Measurements from ENCODE around the gene TCAP.
A peak's percentile ranks its signal among the peaks of the same experiment; 100 is the strongest.
"Not testable (repeated sequence)": the region's sequence is repeated elsewhere in the genome, so short reads cannot be mapped to it uniquely, and the experiment has no call there.

The TCAP gene

GRCh38 chr17:39684369-39685192 lies 19.4 kb downstream of the TCAP start:
- no peak for DNase-seq

DNA sequence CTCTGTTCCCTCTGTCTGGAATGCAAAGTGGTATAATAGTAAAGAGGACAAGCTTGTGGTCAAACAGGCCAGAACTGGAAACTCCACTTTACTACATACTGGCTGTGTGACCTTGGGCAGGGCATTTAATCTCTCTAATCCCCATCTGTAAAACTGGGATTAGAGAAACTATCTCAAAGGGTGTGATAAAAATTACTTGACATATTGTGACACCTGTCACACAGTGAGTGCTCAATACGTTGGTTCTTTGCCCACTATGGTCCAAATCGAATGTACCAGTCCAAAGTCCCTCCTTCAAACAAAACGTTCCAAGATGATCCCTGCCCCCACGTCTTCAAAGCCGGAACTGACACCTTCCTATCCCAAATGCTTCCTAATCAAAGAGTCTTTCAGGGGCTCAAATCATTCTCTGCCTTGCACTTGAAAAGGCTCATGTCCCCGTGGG lies 22.0 kb downstream of the TCAP start:
- DNase-seq, result no peak

DNA sequence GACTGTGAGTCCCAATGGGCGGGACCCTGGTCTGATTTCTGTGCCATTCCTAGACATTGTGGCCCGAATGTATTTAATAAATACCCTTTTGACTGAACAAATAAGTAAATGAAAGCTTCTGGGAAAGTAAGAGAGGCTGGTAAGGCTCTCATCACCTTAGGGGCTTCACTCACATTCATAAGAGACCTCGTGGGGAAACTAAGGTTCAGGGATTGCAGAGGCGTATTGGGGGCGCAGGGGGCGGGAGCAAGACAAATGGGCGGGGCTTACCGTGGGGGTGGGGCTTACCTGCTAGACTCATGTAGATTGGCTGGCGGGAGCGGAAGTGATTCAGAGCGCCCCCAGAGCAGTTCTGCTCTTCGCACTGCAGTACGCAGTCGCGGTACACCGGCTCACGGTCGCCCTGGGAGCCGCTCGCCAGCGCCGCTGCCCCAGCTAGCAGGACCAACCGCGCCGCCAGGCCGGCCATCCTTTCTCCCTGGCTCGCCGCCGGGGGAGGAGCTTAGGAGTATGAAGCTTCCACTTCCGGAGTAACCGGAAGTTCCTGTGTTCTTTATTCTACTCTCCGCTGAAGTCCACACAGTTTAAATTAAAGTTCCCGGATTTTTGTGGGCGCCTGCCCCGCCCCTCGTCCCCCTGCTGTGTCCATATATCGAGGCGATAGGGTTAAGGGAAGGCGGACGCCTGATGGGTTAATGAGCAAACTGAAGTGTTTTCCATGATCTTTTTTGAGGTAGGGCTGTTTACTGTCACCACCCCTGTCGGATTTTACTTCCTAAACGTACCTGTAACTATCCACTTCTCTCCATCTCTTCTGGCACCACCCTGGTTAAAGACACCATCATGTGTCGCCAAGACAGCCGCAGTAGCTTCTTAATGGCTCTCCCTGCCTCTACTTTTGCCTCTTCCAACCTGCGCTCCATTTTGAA lies 22.7 kb downstream of the TCAP start, which contains the start of gene PGAP3:
TSS of gene PGAP3 (minus strand) at position 512 of the 929 bp plus-strand sequence. CDS start at position 469, 43 bp downstream.
- peak; percentile 54 to 88 (median 72) for DNase-seq

DNA sequence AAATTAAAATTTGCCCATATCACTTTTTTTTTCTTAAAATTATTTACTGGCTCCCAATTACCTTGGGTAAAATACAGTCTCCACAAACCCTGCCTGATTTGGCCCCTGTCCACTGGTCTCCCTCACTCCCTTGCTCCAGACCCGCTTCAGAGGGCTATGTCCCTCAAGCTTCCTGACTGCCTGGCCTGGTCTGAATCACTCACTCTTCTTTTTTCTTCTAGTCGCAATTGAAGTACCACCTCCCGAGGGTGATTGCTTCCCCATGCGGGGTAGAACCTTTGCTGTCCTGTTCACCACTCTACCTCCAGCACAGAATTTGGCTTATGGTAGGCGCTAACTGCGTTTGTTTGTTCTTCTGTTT lies 23.3 kb downstream of the TCAP start:
- no peak for DNase-seq

GRCh38 chr17:39688945-39689344 lies 23.8 kb downstream of the TCAP start:
- DNase-seq, result no peak

DNA sequence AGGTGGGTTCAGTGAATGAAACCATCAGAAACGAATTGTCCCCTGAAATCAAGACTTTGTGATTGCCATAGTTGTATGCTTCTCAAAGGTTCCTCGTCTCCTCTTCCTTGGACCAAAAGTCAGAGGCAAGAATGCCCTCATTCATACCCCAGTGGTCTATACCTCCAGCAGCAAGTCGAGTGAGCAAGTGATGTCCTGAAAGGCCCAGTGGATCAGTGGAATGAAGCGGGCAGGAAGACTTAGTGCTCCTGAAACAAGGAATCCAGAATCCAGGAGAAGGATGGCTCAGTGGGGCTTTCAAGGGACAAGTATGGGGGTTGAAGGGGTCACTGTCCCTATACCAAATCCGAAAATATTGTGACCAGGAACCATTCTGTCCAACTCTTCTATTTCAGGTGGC lies 29.4 kb downstream of the TCAP start:
- no peak for DNase-seq

DNA sequence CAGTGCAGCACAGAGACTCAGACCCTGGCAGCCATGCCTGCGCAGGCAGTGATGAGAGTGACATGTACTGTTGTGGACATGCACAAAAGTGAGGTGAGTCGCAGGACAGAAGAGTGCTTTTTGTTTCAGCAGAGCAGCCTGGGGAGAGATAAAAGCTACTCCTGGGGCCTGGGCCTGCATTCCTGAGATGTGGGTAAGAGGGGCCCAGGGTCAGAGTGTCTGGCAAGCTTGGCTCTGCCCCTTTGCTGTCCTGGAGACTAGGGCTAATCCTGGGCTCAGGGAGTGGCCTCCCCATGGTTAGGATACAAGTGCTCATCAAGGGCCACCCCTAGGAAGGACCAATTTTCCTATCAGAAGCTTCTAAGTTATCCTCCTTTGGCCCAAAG lies 29.9 kb downstream of the TCAP start:
- DNase-seq, result no peak

DNA sequence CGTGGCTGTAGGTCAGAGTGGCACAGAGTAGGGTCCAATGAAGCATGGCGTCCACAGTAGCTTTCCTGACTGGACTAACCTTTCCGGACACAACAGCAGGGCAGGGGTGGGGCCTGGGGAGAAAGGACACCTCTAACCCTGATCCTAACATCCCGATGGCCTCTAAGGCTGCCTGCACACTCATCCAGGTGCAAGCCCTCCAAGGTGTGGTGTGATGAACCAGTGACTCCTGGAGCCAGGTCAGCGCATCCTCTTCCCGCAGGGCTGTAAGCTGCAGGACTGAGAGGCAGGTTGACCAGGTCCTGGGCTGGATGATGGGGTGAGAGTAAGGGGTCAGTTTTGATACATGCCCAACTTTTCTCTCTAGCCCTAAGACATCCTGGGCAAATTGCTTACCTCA lies 31.6 kb downstream of the TCAP start:
- DNase-seq, result no peak

GRCh38 chr17:39697961-39698360 lies 32.8 kb downstream of the TCAP start:
- DNase-seq, result no peak

GRCh38 chr17:39699157-39699817 lies 34.1 kb downstream of the TCAP start:
- DNase-seq, result not testable (repeated sequence)

DNA sequence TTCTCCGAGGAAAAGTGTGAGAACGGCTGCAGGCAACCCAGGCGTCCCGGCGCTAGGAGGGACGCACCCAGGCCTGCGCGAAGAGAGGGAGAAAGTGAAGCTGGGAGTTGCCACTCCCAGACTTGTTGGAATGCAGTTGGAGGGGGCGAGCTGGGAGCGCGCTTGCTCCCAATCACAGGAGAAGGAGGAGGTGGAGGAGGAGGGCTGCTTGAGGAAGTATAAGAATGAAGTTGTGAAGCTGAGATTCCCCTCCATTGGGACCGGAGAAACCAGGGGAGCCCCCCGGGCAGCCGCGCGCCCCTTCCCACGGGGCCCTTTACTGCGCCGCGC lies 34.6 kb downstream of the TCAP start, which contains the start of gene ERBB2:
TSS of gene ERBB2 (plus strand) at position 247 of the 330 bp plus-strand sequence. CDS start 175 bp downstream, outside the sequence.
- no peak for DNase-seq

DNA sequence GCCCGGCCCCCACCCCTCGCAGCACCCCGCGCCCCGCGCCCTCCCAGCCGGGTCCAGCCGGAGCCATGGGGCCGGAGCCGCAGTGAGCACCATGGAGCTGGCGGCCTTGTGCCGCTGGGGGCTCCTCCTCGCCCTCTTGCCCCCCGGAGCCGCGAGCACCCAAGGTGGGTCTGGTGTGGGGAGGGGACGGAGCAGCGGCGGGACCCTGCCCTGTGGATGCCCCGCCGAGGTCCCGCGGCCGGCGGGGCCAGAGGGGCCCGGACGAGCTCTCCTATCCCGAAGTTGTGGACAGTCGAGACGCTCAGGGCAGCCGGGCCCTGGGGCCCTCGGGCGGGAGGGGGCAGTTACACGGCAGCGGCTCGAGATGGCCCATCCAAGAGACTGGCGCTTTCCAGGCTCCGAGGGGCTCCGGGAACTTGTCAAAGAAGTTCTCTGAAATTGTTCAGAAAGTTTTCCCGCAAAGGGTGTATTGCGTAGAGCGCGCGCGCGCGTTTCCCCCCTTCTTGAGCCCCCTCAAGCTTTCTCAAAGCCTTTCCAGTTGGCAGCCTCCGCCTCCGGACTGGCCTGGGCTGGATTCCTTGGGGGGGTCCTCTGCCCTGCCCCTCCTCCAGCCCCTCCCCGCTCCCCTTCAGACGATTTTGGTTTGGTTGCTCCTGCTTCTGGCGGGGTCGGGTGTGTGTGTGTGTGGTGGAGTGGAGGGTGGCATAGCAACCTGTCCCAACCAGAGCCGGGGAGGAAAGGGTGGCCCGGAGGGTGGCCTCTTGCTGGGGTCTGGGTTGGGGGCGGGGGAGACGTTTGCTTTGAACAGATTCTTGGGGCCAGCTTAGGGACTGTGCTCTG lies 35.2 kb downstream of the TCAP start:
- DNase-seq, result no peak

GRCh38 chr17:39701012-39701783 lies 36.0 kb downstream of the TCAP start:
- no peak for DNase-seq

- DNase-seq, result no peak
These were observed 36.8 kb downstream of the TCAP start for GRCh38 chr17:39701784-39702422.

GRCh38 chr17:39702901-39703893 lies 38.0 kb downstream of the TCAP start:
- no peak for DNase-seq

DNA sequence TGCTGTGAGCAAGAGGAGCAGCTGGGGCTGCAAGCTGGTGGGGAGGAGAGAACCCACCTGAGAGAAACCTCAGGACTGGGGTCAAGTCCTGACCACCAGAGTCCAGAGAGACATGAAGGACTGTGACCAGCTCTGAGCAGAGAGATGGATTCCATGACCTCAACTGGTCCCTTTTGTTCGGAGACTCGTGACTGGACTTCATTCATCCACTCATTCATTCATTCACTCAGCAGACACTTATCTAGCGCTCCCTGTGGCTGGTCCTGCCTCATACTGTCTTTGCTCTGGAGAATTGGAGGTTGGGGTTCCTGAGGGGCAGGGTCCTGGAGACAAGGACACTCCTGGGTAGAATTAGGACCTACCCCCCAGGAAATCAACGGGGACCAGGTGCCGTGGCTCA lies 38.8 kb downstream of the TCAP start:
- no peak for DNase-seq

DNA sequence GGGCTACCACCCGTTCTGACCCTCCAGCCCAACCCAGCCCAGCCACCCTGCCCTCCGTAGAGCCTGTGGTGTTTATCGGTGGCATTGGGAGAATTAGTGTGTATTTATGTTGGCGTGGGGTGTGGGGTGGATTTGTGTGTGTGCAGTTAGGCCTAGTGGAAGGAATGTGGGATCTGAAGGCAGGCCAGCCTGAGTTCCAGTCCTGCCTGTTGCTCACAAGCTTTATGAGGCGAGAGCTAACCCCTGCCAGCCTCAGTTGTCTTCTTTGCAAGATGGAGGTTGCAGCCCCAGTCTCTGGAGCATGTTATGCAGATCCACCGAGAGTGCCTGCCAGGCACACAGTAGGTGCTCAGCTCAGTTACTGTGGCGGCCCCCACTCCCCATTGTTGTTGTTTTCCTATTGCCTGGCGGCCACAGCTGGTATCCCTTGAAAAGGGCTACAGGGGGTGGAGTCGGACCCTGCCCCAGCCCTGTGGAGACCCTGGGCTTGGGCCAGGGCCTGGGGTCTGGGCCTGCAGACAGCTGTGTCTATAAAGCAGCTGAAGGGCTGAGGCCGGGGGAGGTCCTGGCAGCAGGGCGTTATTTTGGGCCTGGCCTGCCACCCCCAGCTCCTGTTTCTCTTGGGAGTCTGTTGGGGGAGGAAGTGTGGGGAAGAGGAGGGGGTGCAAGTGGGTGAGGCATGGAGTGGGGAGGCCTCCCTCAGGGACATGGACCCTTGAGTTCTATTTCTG lies 39.8 kb downstream of the TCAP start:
- DNase-seq, result no peak

DNA sequence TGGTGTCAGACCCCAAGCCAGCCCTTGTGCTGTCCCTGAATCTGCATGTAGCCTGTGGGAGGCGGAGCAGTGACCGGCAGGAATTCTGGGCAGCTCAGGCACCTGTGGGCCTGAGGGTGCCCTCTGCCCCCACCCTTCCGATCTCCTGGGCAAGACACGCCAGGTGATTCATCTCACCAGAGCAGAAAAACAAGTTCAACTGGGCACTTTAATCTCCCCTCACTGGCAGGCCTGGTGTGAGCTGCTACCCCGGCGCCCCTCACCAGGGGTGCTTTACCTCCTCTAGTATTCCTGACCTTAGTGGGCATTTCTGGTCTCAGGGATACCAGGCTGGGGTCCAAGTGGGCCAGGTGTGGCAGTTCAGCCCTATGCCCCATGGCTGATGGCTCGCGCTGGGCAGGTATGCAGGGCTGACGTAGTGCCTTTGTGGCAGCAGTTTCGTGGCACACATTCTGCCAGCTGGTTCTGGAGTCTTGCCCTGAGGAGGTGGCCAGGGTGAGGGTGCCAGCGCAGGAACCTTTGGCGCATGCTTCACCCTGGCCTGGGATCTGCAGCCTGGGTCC lies 40.7 kb downstream of the TCAP start:
- DNase-seq, result no peak
